Osteocyte (in vitro differentiated cells): ENCODE data around the gene EPS15. TPM values are rescaled to one million over a fixed set of nuclear protein-coding genes. Genes with fewer than 3 reads are reported as not detected.

Source experiments
- DNase-seq: peaks from one replicate; pipeline ENCODE4 v3.0.0; 2021; ENCODE audit warnings: mixed read lengths; ENCODE audit not compliant: unreplicated experiment; ENCODE audit errors: extremely low spot score
- H3K27ac Mint-ChIP-seq: one replicate; pipeline ENCODE4 v1.8.0; 2021; ENCODE audit warnings: mild to moderate bottlenecking, mixed read lengths; ENCODE audit not compliant: unreplicated experiment
- H3K27me3 Mint-ChIP-seq: one replicate; pipeline ENCODE4 v1.8.0; 2021; ENCODE audit warnings: mixed read lengths; ENCODE audit not compliant: unreplicated experiment
- H3K36me3 Mint-ChIP-seq: one replicate; pipeline ENCODE4 v1.8.0; 2021; ENCODE audit warnings: mixed read lengths; ENCODE audit not compliant: unreplicated experiment
- H3K4me1 Mint-ChIP-seq: one replicate; pipeline ENCODE4 v1.8.0; 2021; ENCODE audit warnings: mixed read lengths; ENCODE audit not compliant: unreplicated experiment
- H3K4me3 Mint-ChIP-seq: one replicate; pipeline ENCODE4 v1.8.0; 2021; ENCODE audit warnings: mild to moderate bottlenecking, moderate library complexity, mixed read lengths; ENCODE audit not compliant: unreplicated experiment
- H3K9me3 Mint-ChIP-seq: one replicate; pipeline ENCODE4 v1.8.0; 2021; ENCODE audit warnings: mixed read lengths; ENCODE audit not compliant: unreplicated experiment
- CTCF ChIP-seq: fragments of 200-600 bp; sonication (generic); IDR thresholded peaks from 2 replicates; pipeline ENCODE4 v1.5.0; 2021; ENCODE audit warnings: antibody characterized with exemption, mild to moderate bottlenecking, moderate library complexity
- long read RNA-seq: library from polyadenylated mRNA; unstranded; transcript quantifications from one replicate; pipeline ENCODE4 v2.0.0, GENCODE V29; 2021
- total RNA-seq: library from RNA; stranded (reverse); gene quantifications from 2 replicates; pipeline ENCODE4 v1.2.1, GENCODE V29; 2021

Gene EPS15
- 62.4 and 64.8 TPM in 2 replicates for total RNA-seq
- long read RNA-seq, full-length matches to known transcripts = 37 of 110 reads
- long read RNA-seq, partial matches to known transcripts = 46 of 110 reads
- long read RNA-seq, other reads (novel, unspliced or antisense) = 27 of 110 reads

- Mint-ChIP-seq H3K9me3 (no peaks in the 10 kb centered on the region), H3K27ac (peak within 1 kb of the TSS; percentile 96), H3K27me3 (no peaks in the 10 kb centered on the region), H3K4me1 (peaks cover 36% of the 10 kb centered on the region), H3K36me3 (peaks cover 1% of the 10 kb centered on the region), H3K4me3 (peak within 1 kb of the TSS; percentile 96)
- no peak for TF ChIP-seq CTCF
- peak; percentile 94 for DNase-seq
Measured at GRCh38 chr1:51519048-51519864, at the start of gene EPS15. EPS15 (minus strand) TSS chr1:51519266; CDS start chr1:51519231, 35 bp downstream.

GRCh38 chr1:51568231-51568935 lies 49.3 kb upstream of the EPS15 start:
- Mint-ChIP-seq H3K9me3 (no peaks in the 10 kb centered on the region), H3K27ac (no peak overlapping the region), H3K27me3 (no peaks in the 10 kb centered on the region), H3K4me3 (no peak overlapping the region), H3K4me1 (peaks cover 20% of the 10 kb centered on the region), H3K36me3 (no peaks in the 10 kb centered on the region)
- DNase-seq = no peak
- TF ChIP-seq CTCF = no peak

GRCh38 chr1:51567653-51568052 lies 48.6 kb upstream of the EPS15 start:
- no peak for DNase-seq
- no peaks in the 10 kb centered on the region for H3K36me3 Mint-ChIP-seq
- H3K27me3 Mint-ChIP-seq = no peaks in the 10 kb centered on the region
- TF ChIP-seq CTCF = no peak
- H3K27ac Mint-ChIP-seq = no peak overlapping the region
- peaks cover 20% of the 10 kb centered on the region for H3K4me1 Mint-ChIP-seq
- no peaks in the 10 kb centered on the region for H3K9me3 Mint-ChIP-seq
- H3K4me3 Mint-ChIP-seq = no peak overlapping the region

- no peaks in the 10 kb centered on the region for H3K9me3 Mint-ChIP-seq
- H3K27ac Mint-ChIP-seq = no peak overlapping the region
- no peak for DNase-seq
- H3K36me3 Mint-ChIP-seq = no peaks in the 10 kb centered on the region
- H3K27me3 Mint-ChIP-seq = no peaks in the 10 kb centered on the region
- no peak overlapping the region for H3K4me3 Mint-ChIP-seq
- no peak for TF ChIP-seq CTCF
- peaks cover 20% of the 10 kb centered on the region for H3K4me1 Mint-ChIP-seq
Measured at GRCh38 chr1:51566260-51566659, 47.2 kb upstream of the EPS15 start.

GRCh38 chr1:51565009-51565408 lies 45.9 kb upstream of the EPS15 start:
- H3K27ac Mint-ChIP-seq = no peak overlapping the region
- no peak for TF ChIP-seq CTCF
- DNase-seq = no peak
- H3K9me3 Mint-ChIP-seq = no peaks in the 10 kb centered on the region
- H3K4me1 Mint-ChIP-seq = peaks cover 19% of the 10 kb centered on the region
- H3K27me3 Mint-ChIP-seq = no peaks in the 10 kb centered on the region
- H3K4me3 Mint-ChIP-seq = no peak overlapping the region
- H3K36me3 Mint-ChIP-seq = no peaks in the 10 kb centered on the region
